OCI-LY3 (cell line): Measurements from ENCODE around the gene MAGEB3.
A peak's percentile ranks its signal among the peaks of the same experiment; 100 is the strongest.

Source experiments
- H2AFZ ChIP-seq: fragments of 200-600, 300-600 bp; shearing (Covaris generic); 2 replicates; pipeline ENCODE4 v1.6.0; 2014; ENCODE audit warnings: antibody characterized with exemption, low read depth, low read length
- H3K27ac ChIP-seq: fragments of 200-600, 300-600 bp; sonication (generic); 2 replicates; pipeline ENCODE4 v1.5.1; 2014; ENCODE audit warnings: mild to moderate bottlenecking, low read length, moderate library complexity, mixed read lengths
- H3K27me3 ChIP-seq: fragments of 200-600, 300-600 bp; sonication (generic); 2 replicates; pipeline ENCODE4 v1.6.1; 2014; ENCODE audit warnings: low read depth, low read length, mixed read lengths
- H3K36me3 ChIP-seq: fragments of 200-600, 300-600 bp; sonication (generic); replicated peaks from 2 replicates; pipeline ENCODE3; 2014; ENCODE audit warnings: low read depth, low read length, mixed read lengths
- H3K4me1 ChIP-seq: fragments of 300-600, 200-600 bp; sonication (generic); 2 replicates; pipeline ENCODE4 v1.6.1; 2014; ENCODE audit warnings: low read length, mixed read lengths
- H3K4me2 ChIP-seq: fragments of 200-600, 300-600 bp; sonication (generic); 2 replicates; pipeline ENCODE4 v1.6.1; 2014; ENCODE audit warnings: low read length, mixed read lengths
- H3K4me3 ChIP-seq: fragments of 300-600, 200-600 bp; sonication (generic); 2 replicates; pipeline ENCODE4 v1.5.1; 2014; ENCODE audit warnings: antibody characterized with exemption, mild to moderate bottlenecking, low read length, moderate library complexity
- H3K79me2 ChIP-seq: fragments of 300-600, 200-600 bp; shearing (Covaris generic); 2 replicates; pipeline ENCODE4 v1.6.1; 2014; ENCODE audit warnings: mild to moderate bottlenecking, low read length, mixed read lengths
- H3K9ac ChIP-seq: fragments of 300-600, 200-600 bp; shearing (Covaris generic); 2 replicates; pipeline ENCODE4 v1.6.0; 2014; ENCODE audit warnings: mild to moderate bottlenecking, low read length, moderate library complexity
- H3K9me3 ChIP-seq: fragments of 200-600, 300-600 bp; shearing (Covaris generic); 2 replicates; pipeline ENCODE4 v1.6.1; 2014; ENCODE audit warnings: low read length, mixed read lengths; ENCODE audit not compliant: insufficient read depth
- H4K20me1 ChIP-seq: fragments of 200-600, 300-600 bp; sonication (generic); 2 replicates; pipeline ENCODE4 v1.6.1; 2016; ENCODE audit warnings: low read length, mixed read lengths; ENCODE audit not compliant: insufficient read depth
- CTCF ChIP-seq: fragments of 200-600, 300-600 bp; sonication (generic); IDR thresholded peaks from 2 replicates; pipeline ENCODE4 v1.5.1; 2014; ENCODE audit warnings: antibody characterized with exemption, low read length, low read depth
- EZH2phosphoT487 ChIP-seq: fragments of 200-600 bp; shearing (Covaris generic); IDR thresholded peaks from 2 replicates; pipeline ENCODE4 v1.6.1; 2018; ENCODE audit warnings: antibody characterized with exemption, mixed run types, low read depth

MAGEB3 gene

GRCh38 chrX:30196322-30196721 is 34.1 kb upstream of the MAGEB3 start:
- Histone ChIP-seq H2AFZ (no peak overlapping the region), H3K4me2 (peak overlapping the region; percentile 36; the same call in 1 of the 2 replicates), H3K27ac (no peak overlapping the region), H3K4me1 (no peaks in the 10 kb centered on the region), H3K9me3 (no peaks in the 10 kb centered on the region), H3K79me2 (no peaks in the 10 kb centered on the region), H3K27me3 (no peaks in the 10 kb centered on the region), H4K20me1 (no peaks in the 10 kb centered on the region), H3K4me3 (no peak overlapping the region), H3K9ac (no peak overlapping the region), H3K36me3 (no peaks in the 10 kb centered on the region)
- TF ChIP-seq EZH2phosphoT487 (no peak), CTCF (peak; percentile 44)

- no peaks in the 10 kb centered on the region for H4K20me1 ChIP-seq
- no peak for TF ChIP-seq EZH2phosphoT487
- no peak for TF ChIP-seq CTCF
- no peaks in the 10 kb centered on the region for H3K9me3 ChIP-seq
- no peaks in the 10 kb centered on the region for H3K36me3 ChIP-seq
- H3K4me1 ChIP-seq: peaks cover 7% of the 10 kb centered on the region; the same call in 1 of the 2 replicates
- H3K79me2 ChIP-seq: no peaks in the 10 kb centered on the region
- no peak overlapping the region for H3K27ac ChIP-seq
- H2AFZ ChIP-seq: no peak overlapping the region
- H3K27me3 ChIP-seq: no peaks in the 10 kb centered on the region
- no peak overlapping the region for H3K4me3 ChIP-seq
- H3K9ac ChIP-seq: no peak overlapping the region
- no peak overlapping the region for H3K4me2 ChIP-seq
Measured at GRCh38 chrX:30212172-30212571, 18.3 kb upstream of the MAGEB3 start.

GRCh38 chrX:30215357-30215843 is 15.1 kb upstream of the MAGEB3 start, which contains the start of gene MAGEB2:
MAGEB2 (plus strand) TSS chrX:30215563; CDS start chrX:30218581, 3,018 bp downstream.
- H3K4me2 ChIP-seq: no peak within 1 kb of the TSS

GRCh38 chrX:30217465-30217864 is 13.0 kb upstream of the MAGEB3 start:
- TF ChIP-seq EZH2phosphoT487: no peak
- no peak for TF ChIP-seq CTCF
- Histone ChIP-seq H3K27ac (no peak overlapping the region), H4K20me1 (no peaks in the 10 kb centered on the region), H3K9ac (no peak overlapping the region), H3K4me1 (no peaks in the 10 kb centered on the region), H3K36me3 (no peaks in the 10 kb centered on the region), H3K27me3 (no peaks in the 10 kb centered on the region), H3K9me3 (no peaks in the 10 kb centered on the region), H3K4me3 (no peak overlapping the region), H3K4me2 (no peak overlapping the region), H2AFZ (no peak overlapping the region), H3K79me2 (no peaks in the 10 kb centered on the region)

More at GRCh38 chrX:30215357-30215843, 15.1 kb upstream of the MAGEB3 start, which contains the start of gene MAGEB2:
- no peaks in the 10 kb centered on the region for H3K4me1 ChIP-seq
- no peaks in the 10 kb centered on the region for H3K27me3 ChIP-seq
- no peak within 1 kb of the TSS for H3K4me3 ChIP-seq
- H3K27ac ChIP-seq: no peak within 1 kb of the TSS
- no peaks in the 10 kb centered on the region for H3K36me3 ChIP-seq
- no peak for TF ChIP-seq CTCF
- no peak for TF ChIP-seq EZH2phosphoT487
- H2AFZ ChIP-seq: no peak within 1 kb of the TSS
- no peaks in the 10 kb centered on the region for H3K79me2 ChIP-seq
- H3K9ac ChIP-seq: no peak within 1 kb of the TSS
- no peaks in the 10 kb centered on the region for H3K9me3 ChIP-seq
- no peaks in the 10 kb centered on the region for H4K20me1 ChIP-seq
